Hepatocyte (in vitro differentiated cells): ENCODE data around the gene PPIL3.

Source experiments
- EZH2 ChIP-seq: fragments of 200-600 bp; sonication (generic); IDR thresholded peaks from 2 replicates; pipeline ENCODE4 v1.6.1; 2016; ENCODE audit warnings: antibody characterized with exemption, mild to moderate bottlenecking, borderline replicate concordance
- EZH2phosphoT487 ChIP-seq: fragments of 200-600 bp; sonication (generic); IDR thresholded peaks from one replicate; pipeline ENCODE4 v1.6.1; 2018; ENCODE audit warnings: antibody characterized with exemption, mild to moderate bottlenecking, low read depth, moderate library complexity; ENCODE audit not compliant: unreplicated experiment, severe bottlenecking
- TF ChIP-seq, protein P1 (sequence below): fragments of 200-600 bp; sonication (generic); IDR thresholded peaks from 2 replicates; pipeline ENCODE4 v1.5.1; 2016; ENCODE audit warnings: antibody characterized with exemption, mild to moderate bottlenecking; ENCODE audit not compliant: poor library complexity

DNA sequence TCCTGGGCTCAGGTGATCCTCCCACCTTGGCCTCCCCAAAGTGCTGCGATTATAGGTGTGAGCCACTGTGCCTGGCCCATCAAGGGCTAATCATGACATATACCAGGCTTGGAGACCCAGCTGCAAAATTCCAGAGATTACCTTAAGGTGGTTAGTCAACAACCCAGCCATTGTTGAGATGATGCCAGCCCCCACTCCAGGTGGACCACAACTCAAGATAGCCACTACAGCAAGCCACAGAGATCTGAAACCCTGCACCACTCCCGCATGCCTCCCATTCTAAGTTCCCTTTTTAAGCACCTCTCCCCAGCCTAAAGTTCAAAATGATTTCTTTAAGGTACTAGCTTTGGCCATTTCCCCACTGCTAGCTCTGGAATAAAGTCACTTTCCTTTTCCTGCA, 19.9 kb downstream of the PPIL3 start:
- TF ChIP-seq, protein P1, sequence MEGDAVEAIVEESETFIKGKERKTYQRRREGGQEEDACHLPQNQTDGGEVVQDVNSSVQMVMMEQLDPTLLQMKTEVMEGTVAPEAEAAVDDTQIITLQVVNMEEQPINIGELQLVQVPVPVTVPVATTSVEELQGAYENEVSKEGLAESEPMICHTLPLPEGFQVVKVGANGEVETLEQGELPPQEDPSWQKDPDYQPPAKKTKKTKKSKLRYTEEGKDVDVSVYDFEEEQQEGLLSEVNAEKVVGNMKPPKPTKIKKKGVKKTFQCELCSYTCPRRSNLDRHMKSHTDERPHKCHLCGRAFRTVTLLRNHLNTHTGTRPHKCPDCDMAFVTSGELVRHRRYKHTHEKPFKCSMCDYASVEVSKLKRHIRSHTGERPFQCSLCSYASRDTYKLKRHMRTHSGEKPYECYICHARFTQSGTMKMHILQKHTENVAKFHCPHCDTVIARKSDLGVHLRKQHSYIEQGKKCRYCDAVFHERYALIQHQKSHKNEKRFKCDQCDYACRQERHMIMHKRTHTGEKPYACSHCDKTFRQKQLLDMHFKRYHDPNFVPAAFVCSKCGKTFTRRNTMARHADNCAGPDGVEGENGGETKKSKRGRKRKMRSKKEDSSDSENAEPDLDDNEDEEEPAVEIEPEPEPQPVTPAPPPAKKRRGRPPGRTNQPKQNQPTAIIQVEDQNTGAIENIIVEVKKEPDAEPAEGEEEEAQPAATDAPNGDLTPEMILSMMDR = no peak
- TF ChIP-seq EZH2phosphoT487 = no peak
- no peak for TF ChIP-seq EZH2
